ENCODE results near the gene PRKAG1.

DNA sequence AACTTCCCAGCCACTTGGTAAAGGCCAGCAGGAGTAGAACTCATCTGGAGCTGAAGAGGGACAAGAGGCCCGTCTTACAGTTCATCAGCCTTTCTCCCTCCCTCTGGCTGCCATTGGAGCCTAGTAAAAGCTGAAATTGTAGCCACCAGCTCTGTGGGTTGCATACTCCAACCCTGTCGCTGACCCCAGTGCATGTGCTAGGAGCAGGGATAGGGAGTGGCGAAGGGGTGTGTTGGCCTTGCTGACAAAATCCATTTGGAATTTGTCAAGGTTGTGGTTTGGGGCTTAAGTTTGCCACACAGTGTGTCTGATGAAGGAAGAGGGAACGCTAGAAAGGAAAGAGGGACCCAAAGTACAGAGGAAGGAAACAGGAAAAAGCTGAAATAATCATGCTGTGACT, 57.2 kb downstream of the PRKAG1 start:
- TF ChIP-seq POLR2A (IDR thresholded peaks at IDR 0.05) (no peak), CTCF (IDR thresholded peaks at IDR 0.05) (no peak)
